Large intestine (tissue), 3 donors: ENCODE data around the gene MAML2. TPM values are rescaled to one million over a fixed set of nuclear protein-coding genes. Genes with fewer than 3 reads are reported as not detected.

ENCODE experiments used
- DNase-seq, 2 donors: peaks; one replicate each; pipeline versions ENCODE4 v3.0.0 to v3.0.0-alpha.2; 2013
- H3K27ac ChIP-seq: one replicate; pipeline ENCODE4 v1.5.1; 2013; ENCODE audit warnings: low read length
- H3K27me3 ChIP-seq: 2 replicates; pipeline ENCODE4 v1.6.1; 2013; ENCODE audit warnings: low read length; ENCODE audit not compliant: control insufficient read depth, insufficient read depth
- H3K36me3 ChIP-seq: 2 replicates; pipeline ENCODE4 v1.6.1; 2013; ENCODE audit warnings: low read length; ENCODE audit not compliant: control insufficient read depth, insufficient read depth
- H3K4me1 ChIP-seq: one replicate; pipeline ENCODE4 v1.6.1; 2013; ENCODE audit warnings: low read length; ENCODE audit not compliant: control insufficient read depth, insufficient read depth
- H3K4me3 ChIP-seq: one replicate; pipeline ENCODE4 v1.5.1; 2013; ENCODE audit warnings: low read length
- H3K9me3 ChIP-seq: one replicate; pipeline ENCODE4 v1.6.1; 2013; ENCODE audit warnings: mild to moderate bottlenecking, low read depth, low read length, moderate library complexity; ENCODE audit not compliant: control insufficient read depth
- WGBS: methylation state at CpG from one replicate; pipeline ENCODE4 v1.1.5; 2013; ENCODE audit warnings: low lambda C conversion rate; ENCODE audit not compliant: insufficient coverage; 5-methylcytosine and 5-hydroxymethylcytosine counted together
- polyA plus RNA-seq: library from polyadenylated mRNA; unstranded; fragments of 120-200 nt; gene quantifications from one replicate; pipeline ENCODE4 v1.2.1, GENCODE V29; 2013

Gene MAML2
- polyA plus RNA-seq, 1 donor = 11.2 TPM

DNA sequence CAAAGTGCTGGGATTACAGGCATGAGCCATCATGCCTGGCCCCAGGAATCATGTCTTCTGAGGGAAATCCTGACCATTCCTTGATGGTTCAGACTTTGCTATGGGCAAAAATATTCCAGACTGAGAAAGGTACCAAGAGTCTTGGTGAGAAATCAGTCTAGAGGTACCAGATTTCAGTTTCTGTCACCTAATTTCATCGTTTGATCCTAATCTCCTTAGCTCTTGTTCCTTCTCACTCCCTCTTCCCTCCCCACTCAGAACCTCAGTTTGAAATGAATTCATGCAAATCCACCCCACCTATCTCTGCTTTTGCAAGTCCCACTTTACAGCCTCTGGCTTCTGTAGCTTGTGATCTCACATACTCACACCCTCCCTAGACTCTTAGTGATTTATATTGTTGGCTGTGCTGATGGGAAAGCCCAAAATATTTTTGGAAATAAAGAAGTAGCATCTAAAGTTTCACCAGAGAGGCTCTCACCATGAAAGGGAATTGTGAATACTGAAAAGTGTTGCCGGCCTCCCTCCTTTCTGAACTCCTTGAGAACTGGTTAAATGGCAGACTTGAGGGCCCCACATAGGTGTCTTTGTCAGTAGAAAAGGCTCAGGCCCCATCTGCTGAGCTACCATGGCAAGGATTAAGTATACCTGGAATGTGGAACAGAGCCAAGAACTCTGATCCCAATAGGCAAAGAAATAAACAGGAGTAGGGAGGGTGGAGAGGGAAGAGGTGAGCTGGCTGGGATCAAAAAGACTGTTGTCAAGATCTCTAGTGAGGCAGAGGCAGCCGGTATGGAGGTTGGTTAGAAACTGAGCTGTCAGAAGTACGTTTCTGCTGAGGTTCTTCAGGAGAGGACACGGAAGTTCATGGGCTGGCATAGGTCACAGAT is 228.6 kb downstream of the MAML2 start:
- H3K9me3 ChIP-seq = no peaks in the 10 kb centered on the region
- no peaks in the 10 kb centered on the region for H3K36me3 ChIP-seq
- 93% methylated on average over 2 of the region's 5 CpGs for WGBS
- DNase-seq = peak; percentile 34 to 64
- no peak overlapping the region for H3K4me3 ChIP-seq
- no peak overlapping the region for H3K27ac ChIP-seq
- no peaks in the 10 kb centered on the region for H3K27me3 ChIP-seq
- H3K4me1 ChIP-seq = no peaks in the 10 kb centered on the region

DNA sequence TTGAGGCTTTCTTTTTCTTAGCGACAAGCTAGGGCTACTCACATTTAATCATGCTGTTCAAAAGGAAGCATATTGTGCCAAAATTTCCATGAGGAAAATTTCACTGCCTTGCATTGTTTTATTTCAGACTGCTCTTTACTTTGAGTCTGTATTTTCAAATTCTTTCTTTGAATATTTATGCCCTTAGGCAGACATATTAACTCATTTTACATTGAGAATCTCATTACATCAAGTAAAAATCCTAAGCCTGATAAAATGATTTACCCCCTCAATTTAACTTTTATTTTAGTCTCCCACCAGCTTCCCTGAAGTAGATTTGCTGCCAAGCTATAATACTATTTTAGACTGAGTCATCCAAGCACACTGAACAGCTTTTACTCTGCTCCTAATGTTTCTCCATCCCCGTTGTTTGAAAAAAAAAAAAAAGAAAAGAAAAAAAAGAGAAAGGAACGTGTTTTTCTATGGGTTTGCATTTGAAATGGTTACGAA is 229.8 kb downstream of the MAML2 start:
- no peaks in the 10 kb centered on the region for H3K36me3 ChIP-seq
- 71% methylated on average over 3 of the region's 4 CpGs for WGBS
- no peaks in the 10 kb centered on the region for H3K4me1 ChIP-seq
- no peak overlapping the region for H3K4me3 ChIP-seq
- H3K9me3 ChIP-seq = no peaks in the 10 kb centered on the region
- no peak for DNase-seq
- H3K27me3 ChIP-seq = no peaks in the 10 kb centered on the region
- no peak overlapping the region for H3K27ac ChIP-seq

DNA sequence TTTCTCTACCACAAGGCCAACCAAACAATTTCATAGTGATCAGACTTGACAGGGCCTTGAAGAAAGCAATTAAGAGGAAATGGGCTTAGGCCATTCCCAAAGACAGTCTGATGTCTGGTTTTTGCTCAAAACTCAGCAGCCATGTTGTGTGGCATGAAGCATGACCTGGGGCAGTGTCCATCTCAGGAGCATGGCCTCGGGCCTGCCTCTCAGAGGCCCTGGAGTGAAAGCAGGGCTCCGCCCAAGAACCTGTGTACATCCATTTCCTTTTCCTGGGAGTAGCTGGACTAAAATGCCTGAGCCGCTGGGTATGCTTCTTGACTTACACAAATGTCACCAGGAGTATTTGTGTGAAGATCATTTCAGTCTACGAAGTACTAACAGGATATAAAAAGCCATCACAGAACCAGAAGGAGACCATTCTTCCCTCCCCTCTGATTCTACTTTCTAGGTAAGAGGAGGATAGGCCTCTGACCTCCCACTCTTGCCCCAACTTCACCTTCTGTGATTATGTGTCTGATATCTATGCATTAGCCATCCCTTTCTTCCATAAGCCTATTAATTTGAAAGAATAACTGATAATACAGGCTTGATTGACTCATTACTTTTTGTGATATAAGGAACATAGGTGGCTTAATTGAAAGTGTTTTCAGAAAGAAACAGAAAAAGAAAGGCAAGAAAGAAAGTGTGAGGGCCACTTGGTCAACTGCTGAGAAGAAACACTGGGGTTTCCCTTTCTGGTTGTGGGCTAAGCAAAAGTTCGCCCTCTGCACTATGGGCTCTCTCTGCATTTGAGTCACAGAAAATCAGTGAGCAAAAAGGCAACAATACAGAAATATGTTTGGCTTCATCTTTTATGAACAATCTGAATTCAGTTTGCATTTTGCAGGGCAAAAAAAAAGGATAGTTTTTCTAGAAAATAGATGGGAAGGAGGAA is 230.5 kb downstream of the MAML2 start:
- WGBS = 100% methylated on average over 1 of the region's 5 CpGs
- H3K27ac ChIP-seq = peak overlapping the region; percentile 3

DNA sequence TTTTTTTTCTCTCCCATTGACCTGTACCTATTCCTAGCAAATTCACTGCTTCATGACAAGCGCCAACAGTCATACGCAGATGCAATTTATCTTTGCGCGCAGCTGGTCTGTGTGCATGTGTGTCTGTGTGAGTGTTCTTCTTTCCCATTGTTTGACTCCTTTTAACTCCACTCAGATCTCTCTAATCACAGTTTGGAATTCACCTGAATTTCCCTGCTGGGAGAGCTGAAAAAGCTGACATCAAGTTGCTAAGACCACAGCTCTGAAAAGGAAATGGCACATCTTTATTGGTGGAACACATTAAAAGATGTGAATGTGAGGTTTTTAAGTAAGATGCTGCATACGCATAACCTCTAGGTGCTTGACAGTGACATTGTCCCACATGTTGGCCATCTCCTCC is 231.7 kb downstream of the MAML2 start:
- DNase-seq = no peak

More for the DNA sequence above, 230.5 kb downstream of the MAML2 start:
- H3K36me3 ChIP-seq = no peaks in the 10 kb centered on the region
- H3K27me3 ChIP-seq = no peaks in the 10 kb centered on the region
- H3K4me3 ChIP-seq = no peak overlapping the region
- peaks cover 3% of the 10 kb centered on the region for H3K4me1 ChIP-seq
- no peak for DNase-seq
- H3K9me3 ChIP-seq = no peaks in the 10 kb centered on the region

DNA sequence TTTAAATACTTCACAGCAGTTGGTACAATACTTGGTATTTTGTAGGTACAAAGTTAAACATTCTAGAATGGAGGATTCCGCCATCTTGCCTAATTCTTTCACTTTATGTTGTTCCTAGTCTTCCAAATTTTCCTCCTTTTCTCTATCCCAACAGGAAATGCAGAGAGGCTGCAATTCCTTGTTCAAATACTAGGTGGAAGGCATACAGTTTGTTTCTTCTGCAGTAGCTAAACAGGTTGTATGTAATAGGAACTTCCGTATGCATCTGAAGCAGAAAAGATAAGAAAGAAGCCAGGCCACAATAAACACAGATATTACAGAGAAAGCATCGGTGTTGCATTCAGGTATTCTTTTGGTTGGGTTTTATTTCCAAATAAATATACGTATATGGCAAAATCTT is 232.7 kb downstream of the MAML2 start:
- peaks cover 9% of the 10 kb centered on the region for H3K4me1 ChIP-seq
- no peaks in the 10 kb centered on the region for H3K9me3 ChIP-seq
- DNase-seq = no peak
- H3K36me3 ChIP-seq = no peaks in the 10 kb centered on the region
- WGBS = 83% methylated on average over 3 of the region's 4 CpGs
- no peaks in the 10 kb centered on the region for H3K27me3 ChIP-seq
- H3K4me3 ChIP-seq = no peak overlapping the region
- H3K27ac ChIP-seq = no peak overlapping the region

More for the DNA sequence above, 231.7 kb downstream of the MAML2 start:
- Histone ChIP-seq H3K4me3 (no peak overlapping the region), H3K9me3 (no peaks in the 10 kb centered on the region), H3K27me3 (no peaks in the 10 kb centered on the region), H3K36me3 (no peaks in the 10 kb centered on the region), H3K27ac (no peak overlapping the region), H3K4me1 (peaks cover 9% of the 10 kb centered on the region)
- no CpG with 5 or more reads among the region's 5 CpGs for WGBS

DNA sequence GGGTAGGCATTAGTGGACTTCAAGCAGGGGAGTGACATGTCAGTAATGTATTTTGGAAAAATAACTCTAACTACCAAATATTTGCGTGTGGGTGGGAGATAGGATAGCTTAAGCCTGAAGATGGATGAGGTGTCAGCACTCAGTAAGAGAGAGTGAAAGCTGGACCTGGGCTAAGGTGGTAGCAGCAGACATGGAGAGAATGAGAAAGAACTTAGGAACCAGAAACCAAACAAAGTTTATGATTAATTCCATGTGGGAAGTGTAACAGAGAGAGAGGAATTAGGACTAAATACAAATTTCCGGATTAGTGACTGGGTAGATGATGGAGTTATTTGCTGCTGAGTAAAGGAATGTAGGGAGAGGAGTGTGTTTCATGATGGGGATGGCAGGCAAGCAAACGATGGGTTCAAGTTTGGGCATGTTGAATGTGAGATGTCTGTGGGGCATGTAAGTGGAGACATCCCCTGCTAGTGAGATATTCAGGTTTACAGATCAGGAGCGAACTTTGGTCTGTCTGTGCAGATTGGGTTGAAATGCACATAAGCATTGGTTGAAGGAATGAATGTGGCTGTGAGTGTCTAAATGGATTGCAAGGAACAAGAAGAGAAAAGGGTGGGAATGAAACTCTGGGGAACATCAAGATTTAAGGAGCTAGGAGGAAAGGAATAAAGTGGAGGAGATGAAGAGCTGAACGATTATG is 233.5 kb downstream of the MAML2 start:
- Histone ChIP-seq H3K36me3 (no peaks in the 10 kb centered on the region), H3K4me3 (no peak overlapping the region), H3K9me3 (no peaks in the 10 kb centered on the region), H3K4me1 (peaks cover 9% of the 10 kb centered on the region), H3K27ac (no peak overlapping the region), H3K27me3 (no peaks in the 10 kb centered on the region)
- DNase-seq = peak in 1 of 2 donors; percentile 25
- WGBS = 60% methylated on average over 2 of the region's 5 CpGs

DNA sequence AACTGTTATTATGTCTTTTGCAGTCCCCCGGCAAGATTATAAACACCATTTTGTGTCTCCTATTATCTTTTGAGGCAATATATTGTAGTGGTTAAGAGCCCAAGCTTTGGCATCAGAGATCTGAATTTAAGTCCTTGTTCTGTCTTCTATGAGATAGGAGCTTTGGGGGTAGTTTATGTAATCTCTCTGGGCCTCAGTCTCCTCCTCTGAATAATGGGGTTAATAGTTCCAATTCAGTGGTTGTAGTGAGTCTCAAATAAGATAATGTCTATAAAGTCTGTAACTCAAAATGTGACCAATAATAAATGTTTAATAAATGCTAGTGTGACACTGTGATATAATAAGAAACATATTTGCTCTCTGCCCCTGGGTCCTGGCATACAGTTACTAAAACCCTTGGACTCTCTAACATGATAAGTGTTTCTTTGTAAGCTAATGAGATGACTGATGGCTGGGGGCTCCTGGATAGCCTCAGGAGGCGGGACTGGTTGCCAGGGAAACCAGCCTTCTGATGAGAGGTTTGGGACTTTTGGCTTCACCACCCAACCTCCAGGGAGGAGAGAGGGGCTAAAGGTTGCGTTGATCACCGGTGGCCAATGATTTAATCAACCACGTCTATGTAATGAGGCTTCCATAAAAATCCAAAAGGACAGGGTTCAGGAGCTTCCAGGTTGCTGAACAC is 235.7 kb downstream of the MAML2 start:
- no peaks in the 10 kb centered on the region for H3K36me3 ChIP-seq
- H3K27me3 ChIP-seq = no peaks in the 10 kb centered on the region
- peaks cover 9% of the 10 kb centered on the region for H3K4me1 ChIP-seq
- H3K4me3 ChIP-seq = no peak overlapping the region
- no CpG with 5 or more reads among the region's 5 CpGs for WGBS
- H3K9me3 ChIP-seq = no peaks in the 10 kb centered on the region
- peak in 1 of 2 donors; percentile 69 for DNase-seq
- no peak overlapping the region for H3K27ac ChIP-seq

DNA sequence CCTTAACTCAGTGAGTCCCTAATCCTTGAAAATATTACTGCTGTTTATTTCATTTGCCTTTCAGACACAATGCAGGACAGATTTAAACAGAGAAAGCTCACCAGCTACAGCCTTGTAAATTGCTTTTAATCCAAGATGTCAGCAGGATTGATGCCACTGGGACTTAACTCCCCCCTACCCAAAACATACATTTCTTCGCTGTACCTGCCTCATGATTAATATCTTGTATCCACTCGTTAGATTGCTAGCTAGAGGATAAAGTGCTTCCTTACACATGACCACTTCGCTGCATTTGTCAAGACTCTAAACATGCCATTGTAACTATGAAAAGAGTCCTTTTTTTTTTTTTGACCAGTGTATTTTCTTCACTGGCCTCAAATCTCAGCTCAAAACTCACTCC is 236.3 kb downstream of the MAML2 start:
- Histone ChIP-seq H3K4me3 (no peak overlapping the region), H3K9me3 (no peaks in the 10 kb centered on the region), H3K27me3 (no peaks in the 10 kb centered on the region), H3K36me3 (no peaks in the 10 kb centered on the region), H3K27ac (no peak overlapping the region), H3K4me1 (peaks cover 9% of the 10 kb centered on the region)
- no peak for DNase-seq
- WGBS = no CpG with 5 or more reads among the region's 3 CpGs

DNA sequence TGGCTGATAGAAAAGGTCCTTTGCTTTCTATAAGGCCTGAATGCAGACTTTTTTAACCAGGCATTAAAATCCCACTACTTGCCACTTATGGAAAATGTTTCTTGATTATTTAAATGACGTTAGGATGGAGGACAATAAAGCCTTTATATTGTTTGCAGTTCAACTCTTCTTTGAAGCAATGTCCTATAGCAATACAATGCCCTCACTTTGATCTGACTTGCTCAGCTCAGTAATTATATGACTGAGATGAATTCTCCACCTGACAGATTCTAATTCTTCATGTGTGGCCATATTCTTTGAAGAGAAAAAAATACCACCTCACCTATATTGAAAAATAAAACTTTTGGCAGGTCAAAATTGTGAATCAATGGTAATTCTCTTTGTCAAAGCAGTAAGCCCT is 237.1 kb downstream of the MAML2 start:
- H3K4me1 ChIP-seq = peaks cover 9% of the 10 kb centered on the region
- no peak for DNase-seq
- H3K36me3 ChIP-seq = no peaks in the 10 kb centered on the region
- no CpG with 5 or more reads among the region's 1 CpG for WGBS
- H3K27ac ChIP-seq = no peak overlapping the region
- H3K27me3 ChIP-seq = no peaks in the 10 kb centered on the region
- H3K4me3 ChIP-seq = no peak overlapping the region
- H3K9me3 ChIP-seq = no peaks in the 10 kb centered on the region
